Suprapubic skin (tissue), 4 donors: ENCODE measurements around the gene MNAT1.

ENCODE experiments used
- CTCF ChIP-seq, 2 donors: fragments of 200-600 bp in 1 of 2; fragments of 450-650 bp in 1 of 2; sonication (generic) in 1 of 2; IDR thresholded peaks; one replicate each; pipeline ENCODE4 v1.5.1; 2016 to 2019; ENCODE audit warnings: antibody characterized with exemption in 2 of 2, mild to moderate bottlenecking in 1 of 2, moderate library complexity in 1 of 2
- EP300 ChIP-seq: sonication (generic); formaldehyde crosslinking; IDR thresholded peaks from one replicate; pipeline ENCODE4 v1.6.1; 2017; ENCODE audit warnings: antibody characterized with exemption
- POLR2A ChIP-seq, 2 donors: fragments of 450-650 bp; IDR thresholded peaks; one replicate each; pipeline ENCODE4 v1.6.1; 2017; ENCODE audit warnings: antibody characterized with exemption in 2 of 2, mild to moderate bottlenecking in 2 of 2, moderate library complexity in 2 of 2
- POLR2AphosphoS5 ChIP-seq, 3 donors: sonication (generic); formaldehyde crosslinking; IDR thresholded peaks; one replicate each; pipeline ENCODE4 v1.6.1; 2017; ENCODE audit warnings: antibody characterized with exemption in 3 of 3

GRCh38 chr14:60839057-60839456, 104.5 kb downstream of the MNAT1 start:
- TF ChIP-seq EP300 (no peak), POLR2A (IDR thresholded peaks at IDR 0.05) (no peak), CTCF (IDR thresholded peaks at IDR 0.05) (no peak), POLR2AphosphoS5 (IDR thresholded peaks at IDR 0.05) (no peak)
